Measurements from ENCODE around the gene FAM168A. TPM values are rescaled to one million over a fixed set of nuclear protein-coding genes. Genes with fewer than 3 reads are reported as not detected.
"Not testable (repeated sequence)": the region's sequence is repeated elsewhere in the genome, so short reads cannot be mapped to it uniquely, and the experiment has no call there.

FAM168A gene
- total RNA-seq, 1 donor from 2014 or later, result 29.7 TPM

DNA sequence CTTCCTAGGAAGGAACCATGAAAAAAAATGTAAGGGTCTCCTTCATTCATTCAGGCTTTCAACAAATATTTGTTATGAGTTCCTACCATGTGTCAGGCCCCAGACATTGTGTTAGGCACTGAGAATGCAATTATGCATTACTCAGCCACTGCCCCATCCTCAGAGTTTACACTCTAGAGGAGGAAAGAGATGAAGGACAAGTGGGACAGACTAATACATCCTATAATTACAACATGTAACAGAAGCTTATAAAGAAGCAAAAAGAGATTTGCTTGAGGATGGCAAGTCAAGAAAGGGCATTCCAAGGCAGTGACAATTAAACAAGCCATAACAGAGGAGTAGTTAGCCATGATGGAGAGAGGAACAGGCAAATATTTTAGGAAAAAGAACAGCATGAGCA lies 78.6 kb downstream of the FAM168A start:
- DNase-seq (ENCODE audit: low spot score), result no peak

DNA sequence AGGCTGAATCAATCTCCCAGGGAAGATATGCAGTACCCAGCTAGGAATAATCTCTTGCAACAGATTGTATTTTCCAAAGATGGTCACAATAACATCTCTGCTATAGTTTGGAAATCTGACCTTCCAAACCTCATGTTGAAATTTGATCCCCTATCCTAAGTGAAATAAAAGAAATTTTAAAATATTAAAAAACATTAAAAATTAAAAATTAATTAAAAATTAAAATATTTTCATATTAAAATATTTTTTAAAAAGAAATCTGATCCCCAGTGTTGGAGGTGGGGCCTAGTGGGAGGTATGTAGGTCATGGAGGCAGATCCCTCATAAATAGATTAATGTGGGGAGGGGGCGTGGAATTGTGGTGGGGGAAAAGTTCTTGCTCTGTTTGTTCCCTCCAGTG lies 79.7 kb downstream of the FAM168A start:
- DNase-seq (ENCODE audit: low spot score), result no peak

DNA sequence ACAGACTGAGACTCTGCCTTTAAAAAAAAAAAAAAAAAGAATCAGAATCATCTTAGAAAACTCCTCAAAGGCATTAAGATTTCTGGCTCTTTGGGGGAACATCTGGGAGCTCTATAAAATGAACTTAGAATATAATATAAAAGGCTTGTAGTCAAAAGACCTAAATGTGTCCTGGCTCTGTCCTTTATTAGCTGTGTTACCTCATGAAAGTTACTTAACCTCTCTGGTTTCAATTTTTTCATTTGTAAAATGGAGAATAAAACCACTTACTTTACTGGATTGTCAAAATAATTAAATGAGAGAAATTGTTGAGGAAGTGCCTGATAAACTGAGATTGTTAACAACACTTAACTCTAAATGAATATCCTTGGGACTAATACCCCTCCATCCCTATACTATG lies 81.8 kb downstream of the FAM168A start:
- DNase-seq (ENCODE audit: low spot score), result no peak

- DNase-seq (ENCODE audit: low spot score), result no peak
Measured at GRCh38 chr11:73513707-73514106, 84.2 kb downstream of the FAM168A start.

DNA sequence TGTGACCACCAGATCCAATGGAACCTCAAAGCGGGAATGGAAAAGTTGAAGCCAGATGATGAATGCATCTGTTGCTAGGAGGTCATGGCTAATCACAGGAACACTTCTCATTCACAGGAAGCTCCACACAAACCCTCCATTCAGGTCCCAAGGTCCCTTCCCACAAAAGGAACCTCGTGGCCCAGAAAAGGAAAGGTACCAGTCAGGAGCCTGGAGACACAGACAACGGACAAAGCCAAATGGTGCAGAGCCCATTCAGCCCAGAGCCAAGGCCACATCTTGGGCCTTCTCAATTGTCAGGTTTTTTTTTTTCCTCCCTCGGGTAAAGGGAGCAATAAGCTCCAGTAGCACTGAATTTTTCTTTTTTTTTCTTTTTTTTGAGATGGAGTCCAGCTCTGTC lies 87.0 kb downstream of the FAM168A start:
- DNase-seq (ENCODE audit: low spot score), result no peak

GRCh38 chr11:73510106-73510505 lies 87.8 kb downstream of the FAM168A start:
- no peak for DNase-seq (ENCODE audit: low spot score)

DNA sequence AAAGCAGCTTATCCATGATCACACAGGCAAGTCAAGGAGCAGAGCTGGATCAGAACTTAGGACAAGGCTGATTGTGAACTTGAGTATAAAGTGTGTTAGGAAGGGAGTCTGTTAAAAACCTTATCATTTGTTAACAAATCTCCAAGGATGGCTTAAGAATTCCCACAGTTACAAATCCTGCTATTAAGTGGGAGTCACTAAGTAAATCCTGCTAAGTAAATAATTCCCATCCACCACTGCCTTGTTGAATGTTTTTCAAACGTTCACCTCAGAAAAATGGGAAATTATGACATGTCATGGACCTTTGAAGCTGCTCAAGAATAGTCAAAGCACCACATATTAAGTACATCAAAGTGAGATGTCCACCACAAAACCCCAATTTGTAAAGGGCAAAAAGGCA lies 88.7 kb downstream of the FAM168A start:
- no peak for DNase-seq (ENCODE audit: low spot score)

DNA sequence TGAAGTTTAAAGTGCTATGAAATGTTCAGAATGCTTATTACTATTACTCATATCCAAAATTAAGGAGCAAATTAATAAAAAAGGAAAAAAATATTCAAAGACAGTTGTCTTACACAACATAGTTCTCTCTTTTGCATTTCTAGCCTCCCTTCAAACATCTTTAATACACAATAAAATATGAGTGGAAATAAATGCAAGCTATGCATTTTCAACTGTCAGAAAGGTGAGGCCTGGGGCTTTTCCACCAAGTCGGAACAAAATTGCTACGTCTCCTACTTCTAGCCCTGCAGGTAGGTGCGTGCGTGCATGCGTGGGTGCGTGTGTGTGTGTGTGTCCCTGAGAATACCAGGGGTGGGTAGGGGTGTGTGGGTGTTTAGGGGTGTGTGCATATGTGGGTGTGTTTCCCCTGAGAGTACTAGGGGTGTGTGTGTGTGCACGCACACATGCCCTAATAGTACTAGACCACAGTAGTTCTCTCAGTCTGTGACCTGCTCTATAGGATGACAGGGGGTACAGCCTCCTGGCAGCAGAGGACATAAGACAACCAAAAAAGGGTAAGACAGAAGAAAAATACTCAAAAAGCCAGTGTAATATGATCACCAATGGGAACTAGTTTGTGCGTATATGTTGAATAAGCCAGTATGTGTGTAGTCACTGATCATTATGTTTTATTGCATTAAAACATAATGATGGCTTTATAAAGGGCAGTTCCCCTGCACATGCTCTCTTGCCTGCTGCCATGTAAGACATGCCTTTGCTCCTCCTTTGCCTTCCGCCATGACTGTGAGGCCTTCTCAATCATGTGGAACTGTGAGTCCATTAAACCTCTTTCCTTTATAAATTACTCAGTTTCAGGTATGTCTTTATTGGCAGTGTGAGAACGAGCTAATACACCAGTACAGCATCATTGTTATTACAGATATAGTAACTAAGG lies 89.4 kb downstream of the FAM168A start:
- DNase-seq (ENCODE audit: low spot score), result no peak

GRCh38 chr11:73507086-73507485 lies 90.8 kb downstream of the FAM168A start:
- no peak for DNase-seq (ENCODE audit: low spot score)

DNA sequence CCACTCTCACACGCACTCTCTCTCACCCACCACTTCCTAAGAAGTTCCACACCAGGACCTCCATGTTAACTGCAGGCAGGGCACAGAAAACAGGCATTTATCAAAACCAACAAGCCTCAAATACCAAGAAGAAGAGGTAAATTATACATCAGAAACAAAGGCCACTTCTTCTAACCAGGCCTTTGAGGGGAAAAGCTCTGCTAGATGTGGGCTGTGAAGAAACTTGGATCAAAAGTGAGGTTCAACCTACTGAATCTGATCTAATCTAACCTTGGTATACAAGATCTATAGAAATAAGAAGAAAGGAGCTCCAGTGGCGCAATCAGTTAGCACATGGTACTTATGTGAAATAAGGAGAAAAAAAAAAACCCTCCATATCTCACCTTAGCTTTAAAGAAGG lies 91.9 kb downstream of the FAM168A start:
- DNase-seq (ENCODE audit: low spot score), result no peak

GRCh38 chr11:73498343-73498742 lies 99.6 kb downstream of the FAM168A start:
- DNase-seq (ENCODE audit: low spot score), result no peak

GRCh38 chr11:73496134-73496533 lies 101.8 kb downstream of the FAM168A start:
- no peak for DNase-seq (ENCODE audit: low spot score)

DNA sequence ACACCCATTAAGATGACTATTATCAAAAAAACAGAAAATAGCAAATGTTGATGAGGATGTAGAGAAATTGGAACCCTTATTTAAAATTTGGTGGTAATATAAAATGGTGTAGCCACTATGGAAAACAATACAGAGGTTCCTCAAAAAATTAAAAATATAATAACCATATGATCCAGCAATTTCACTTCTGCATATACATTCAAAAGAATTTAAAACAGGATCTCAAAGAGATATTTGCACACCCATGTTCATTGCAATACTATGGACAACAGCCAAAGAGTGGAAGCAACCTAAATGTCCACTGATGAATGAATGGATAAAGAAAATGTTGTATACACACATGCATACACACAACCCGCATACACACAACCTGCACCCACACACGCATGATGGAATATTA lies 102.2 kb downstream of the FAM168A start:
- DNase-seq (ENCODE audit: low spot score), result no peak

DNA sequence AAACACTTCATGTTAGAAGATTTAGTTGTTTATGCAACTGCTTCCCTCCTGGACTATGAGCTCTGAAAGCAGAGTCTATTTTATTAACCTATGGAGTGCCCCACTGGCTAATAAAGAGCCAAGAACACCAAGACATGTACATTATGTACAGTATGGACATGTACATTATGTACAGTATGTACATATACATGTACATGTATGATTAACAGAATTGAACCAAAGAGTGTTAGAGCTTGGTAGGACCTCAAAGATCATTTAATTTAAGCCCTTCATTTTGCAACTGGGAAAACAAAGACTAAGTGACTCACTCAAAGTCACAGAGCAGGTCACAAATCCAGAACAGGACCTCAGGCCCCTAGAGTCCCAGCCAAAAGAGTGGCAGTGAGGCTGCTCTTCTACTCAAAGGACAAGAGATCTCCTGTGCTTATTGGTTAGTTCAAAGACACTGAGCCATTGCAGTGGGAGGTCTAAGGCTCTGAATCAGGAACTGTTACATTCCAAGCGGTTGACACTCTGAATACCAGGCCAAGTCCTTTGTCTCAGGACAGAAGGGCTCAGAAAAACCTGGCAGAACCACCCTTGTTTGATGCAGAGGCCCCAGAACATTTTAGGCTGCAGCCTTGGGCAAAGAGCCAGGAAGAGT lies 103.8 kb downstream of the FAM168A start:
- DNase-seq (ENCODE audit: low spot score), result no peak

GRCh38 chr11:73481626-73482025 lies 116.3 kb downstream of the FAM168A start:
- DNase-seq (ENCODE audit: low spot score), result no peak

DNA sequence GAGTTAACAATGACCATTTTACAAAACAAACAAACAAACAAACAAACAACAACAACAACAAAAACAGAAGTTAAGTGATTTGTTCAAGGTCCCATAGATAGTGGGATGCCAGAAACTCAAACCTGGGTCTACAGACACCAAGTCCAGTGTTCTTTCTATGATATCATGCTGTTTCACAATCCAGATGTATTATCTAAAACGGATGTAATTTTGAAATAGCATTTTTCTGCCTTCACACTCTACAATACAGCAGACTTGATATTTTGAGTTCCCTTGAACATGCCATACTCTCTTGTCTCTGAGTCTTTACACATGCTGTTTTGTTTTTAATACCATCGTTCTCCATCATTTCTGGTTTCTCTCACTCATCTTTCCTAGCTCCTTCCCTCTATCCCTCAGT lies 117.2 kb downstream of the FAM168A start:
- DNase-seq (ENCODE audit: low spot score), result no peak

GRCh38 chr11:73478737-73479347 lies 119.1 kb downstream of the FAM168A start:
- no peak for DNase-seq (ENCODE audit: low spot score)

GRCh38 chr11:73477518-73477917 lies 120.4 kb downstream of the FAM168A start:
- no peak for DNase-seq (ENCODE audit: low spot score)

DNA sequence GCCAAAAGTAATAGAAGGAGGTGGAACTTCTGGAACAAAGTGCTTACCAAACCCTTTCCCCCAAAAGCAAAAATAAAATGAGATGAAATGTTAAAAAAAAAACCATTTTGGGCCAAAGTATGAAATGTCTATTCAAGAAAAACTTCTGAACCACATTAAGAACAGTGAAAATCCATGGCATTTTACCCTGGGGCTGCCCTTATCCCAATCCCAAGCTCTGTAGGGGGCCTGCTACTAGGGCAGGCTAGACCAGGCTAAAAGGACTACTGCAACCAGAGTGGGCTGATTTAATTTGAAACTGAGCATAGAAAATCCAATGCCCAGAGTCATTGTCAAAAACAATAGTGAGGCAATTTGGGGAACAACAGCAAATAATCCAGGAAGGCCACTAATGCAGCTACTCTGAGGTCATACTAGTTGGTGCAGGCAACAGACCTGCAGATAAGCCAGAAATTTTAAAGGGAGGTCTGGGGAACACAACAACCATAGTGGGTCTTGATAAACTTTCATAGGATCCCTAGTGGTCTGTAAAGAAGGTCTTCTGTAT lies 122.3 kb downstream of the FAM168A start:
- no peak for DNase-seq (ENCODE audit: low spot score)

DNA sequence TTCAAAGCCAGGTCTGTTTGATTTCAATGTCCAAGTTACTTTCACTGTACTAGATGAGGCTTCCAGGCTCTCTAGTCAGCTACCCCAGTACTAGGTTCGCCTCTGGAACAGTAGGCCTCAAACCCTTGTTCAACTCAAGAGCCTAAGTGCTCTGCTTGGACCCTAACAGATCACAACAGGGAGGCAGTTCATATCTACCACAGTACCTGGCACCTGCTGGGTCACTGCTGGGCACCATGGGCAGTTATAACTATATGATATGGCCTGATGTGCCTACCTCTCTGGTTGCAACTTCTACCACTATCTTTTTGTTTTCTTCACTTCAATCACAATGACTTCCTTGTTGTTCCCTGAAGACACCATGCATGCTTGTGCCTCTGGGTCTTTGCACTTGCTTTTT lies 124.7 kb downstream of the FAM168A start:
- no peak for DNase-seq (ENCODE audit: low spot score)

DNA sequence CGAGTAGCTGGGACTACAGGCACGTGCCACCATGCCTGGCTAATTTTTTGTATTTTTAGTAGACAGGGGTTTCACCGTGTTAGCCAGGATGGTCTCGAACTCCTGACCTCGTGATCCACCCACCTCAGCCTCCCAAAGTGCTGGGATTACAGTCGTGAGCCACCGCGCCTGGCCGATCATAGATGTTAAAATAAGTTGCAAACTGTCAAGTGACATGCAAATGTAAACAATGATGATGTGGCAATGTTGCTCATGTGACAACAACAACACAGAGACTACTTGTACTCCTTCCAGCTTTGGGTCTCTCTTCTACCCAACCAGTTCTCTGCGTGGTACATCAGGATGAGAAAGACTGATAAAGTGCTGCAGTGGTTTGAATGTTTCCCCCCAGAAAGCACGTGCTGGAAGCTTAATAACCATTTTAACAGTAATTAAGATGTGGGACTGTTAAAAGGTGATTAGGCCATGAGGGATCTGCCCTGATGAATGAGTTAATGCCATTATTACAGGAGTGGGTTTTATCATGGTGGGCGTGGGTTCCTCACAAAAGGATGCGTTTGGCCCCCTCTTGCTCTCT lies 127.8 kb downstream of the FAM168A start:
- not testable (repeated sequence) for DNase-seq (ENCODE audit: low spot score)

DNA sequence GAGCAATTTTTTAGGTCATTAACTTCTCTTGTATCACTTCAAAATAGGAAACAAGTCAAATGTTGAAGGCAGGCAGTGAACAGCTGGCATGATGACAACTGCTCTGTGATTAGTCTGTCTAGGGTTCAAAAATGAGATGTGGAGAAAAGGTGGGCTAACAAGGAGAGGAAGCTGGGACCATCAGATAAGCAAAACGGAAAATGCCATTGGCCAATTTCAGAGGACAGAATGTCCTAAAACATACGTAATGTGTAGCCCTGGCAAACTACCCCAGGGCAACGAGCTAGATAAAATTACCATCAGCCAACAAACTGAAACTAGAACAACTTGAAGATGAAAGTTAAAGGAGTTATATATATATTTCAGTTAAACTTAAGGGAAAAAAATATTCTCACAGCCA lies 128.5 kb downstream of the FAM168A start:
- DNase-seq (ENCODE audit: low spot score), result no peak
